HepG2 (cell line): ENCODE data around the gene SLC45A2. TPM values are rescaled to one million over a fixed set of nuclear protein-coding genes. Genes with fewer than 3 reads are reported as not detected.
A peak's percentile ranks its signal among the peaks of the same experiment; 100 is the strongest.

Source experiments
- ATAC-seq: fragments of 200-7000 bp; cut with Tn5 transposase; 3 replicates; pipeline ENCODE4 v1.9.1; 2020; ENCODE audit warnings: mild to moderate bottlenecking, moderate library complexity
- BruUV-seq: library from RNA; stranded (reverse); fragments of 400-500 nt; replicated peaks from 2 replicates; lab custom pipeline; 2021; lab: Mats Ljungman, UMichigan
- CTCF ChIA-PET: fragments of 300-600 bp; formaldehyde crosslinking; extraction: SDS; loops from one replicate; lab custom pipeline; 2021; ENCODE audit warnings: low total read pairs, inconsistent platforms, low intra/inter-chr PET ratio; lab: Yijun Ruan, JAX
- POLR2A ChIA-PET: fragments of 350-600 bp; sonication (Branson Sonifier 250); formaldehyde crosslinking; loops from one replicate; lab custom pipeline; 2020; ENCODE audit warnings: antibody characterized with exemption, inconsistent platforms; lab: Yijun Ruan, JAX
- DNase-seq: peaks from one replicate; pipeline ENCODE4 v3.0.0-alpha.2; 2015; ENCODE audit warnings: low spot score
- FAIRE-seq: peaks from 3 replicates; lab custom pipeline; 2011; peaks lifted over from hg19 to GRCh38; lab: Jason Lieb, UNC
- H2AFZ ChIP-seq: one replicate; pipeline ENCODE4 v1.6.1; 2011; ENCODE audit warnings: low read length, inconsistent platforms
- H3K27ac ChIP-seq: fragments of 300-600 bp; 3 replicates; pipeline ENCODE4 v1.8.0; 2011; ENCODE audit warnings: mixed run types, mild to moderate bottlenecking, mixed read lengths, low read length, inconsistent platforms; ENCODE audit not compliant: insufficient read depth; ENCODE audit errors: extremely low read length
- H3K27me3 ChIP-seq, 2 experiments: fragments of 200-600 bp in 1 of 2; 2 replicates in 1 of 2; 3 replicates in 1 of 2; pipeline versions ENCODE4 v1.6.0 to v1.8.0; 2011; ENCODE audit warnings: low read length in 2 of 2, mild to moderate bottlenecking in 2 of 2, moderate library complexity in 2 of 2, inconsistent platforms in 1 of 2; ENCODE audit not compliant: insufficient read depth in 2 of 2, control insufficient read depth in 1 of 2
- H3K36me3 ChIP-seq, 2 experiments: fragments of 200-600 bp in 1 of 2; replicated peaks in 1 of 2; 2 replicates in 1 of 2; 3 replicates in 1 of 2; pipeline versions ENCODE4 v1.5.1 to v1.8.0; 2011; ENCODE audit warnings: low read length in 2 of 2, inconsistent platforms in 1 of 2; ENCODE audit not compliant: insufficient read depth in 2 of 2, control insufficient read depth in 1 of 2
- H3K4me1 ChIP-seq: 2 replicates; pipeline ENCODE4 v1.5.1; 2012; ENCODE audit warnings: low read length, inconsistent platforms; ENCODE audit not compliant: insufficient read depth
- H3K4me2 ChIP-seq: 2 replicates; pipeline ENCODE4 v1.6.0; 2011; ENCODE audit warnings: low read depth, low read length, inconsistent platforms
- H3K4me3 ChIP-seq, 3 experiments: fragments of 200-600 bp in 1 of 3; sonication (generic), shearing (Covaris generic) in 1 of 3; replicated peaks in 1 of 3; 2 replicates each; pipeline ENCODE4 v1.5.1; 2011 to 2016; ENCODE audit warnings: low read length in 3 of 3, inconsistent platforms in 2 of 3, low read depth in 2 of 3, mild to moderate bottlenecking in 2 of 3, control low read depth in 1 of 3, mixed read lengths in 1 of 3; ENCODE audit not compliant: insufficient read depth in 1 of 3
- H3K79me2 ChIP-seq: one replicate; pipeline ENCODE4 v1.6.1; 2011; ENCODE audit warnings: low read length, inconsistent platforms; ENCODE audit not compliant: insufficient read depth
- H3K9ac ChIP-seq: 2 replicates; pipeline ENCODE4 v1.6.0; 2011; ENCODE audit warnings: mild to moderate bottlenecking, low read depth, low read length, inconsistent platforms; ENCODE audit not compliant: insufficient read depth
- H3K9me3 ChIP-seq: 2 replicates; pipeline ENCODE4 v1.5.1; 2012; ENCODE audit warnings: mild to moderate bottlenecking, low read length
- H4K20me1 ChIP-seq: 2 replicates; pipeline ENCODE4 v1.6.0; 2011; ENCODE audit warnings: inconsistent platforms, mild to moderate bottlenecking, low read length, moderate library complexity; ENCODE audit not compliant: insufficient read depth
- AKAP8 ChIP-seq: sonication (generic); formaldehyde crosslinking; IDR thresholded peaks from 2 replicates; pipeline ENCODE4 v1.5.1; 2020; ENCODE audit warnings: mild to moderate bottlenecking, missing genetic modification reagents
- BRF2 ChIP-seq: sonication (generic); formaldehyde crosslinking; IDR thresholded peaks from 2 replicates; pipeline ENCODE4 v1.8.1; 2022; ENCODE audit warnings: mild to moderate bottlenecking, missing genetic modification reagents
- E2F2 ChIP-seq: sonication (generic); formaldehyde crosslinking; IDR thresholded peaks from 2 replicates; pipeline ENCODE4 v1.4.0; 2020; ENCODE audit warnings: missing genetic modification reagents, borderline replicate concordance
- HNRNPK ChIP-seq: fragments of 200-400 bp; formaldehyde crosslinking; IDR thresholded peaks from 2 replicates; pipeline ENCODE4 v1.6.1; 2018; ENCODE audit warnings: low read length, low read depth, moderate library complexity, mild to moderate bottlenecking; ENCODE audit not compliant: poor library complexity, severe bottlenecking
- KDM1A ChIP-seq: IDR thresholded peaks from 2 replicates; pipeline ENCODE4 v1.6.1; 2016; ENCODE audit warnings: missing compliant biosample characterization
- MED1 ChIP-seq: sonication (generic); formaldehyde crosslinking; IDR thresholded peaks from 2 replicates; pipeline ENCODE4 v1.4.0; 2020; ENCODE audit warnings: missing genetic modification reagents
- NFKBIZ ChIP-seq: IDR thresholded peaks from 2 replicates; pipeline ENCODE4 v1.6.1; 2018; ENCODE audit warnings: missing genetic modification reagents, missing compliant biosample characterization
- NFYB ChIP-seq: sonication (generic); formaldehyde crosslinking; IDR thresholded peaks from 2 replicates; pipeline ENCODE4 v1.4.0; 2020; ENCODE audit warnings: missing genetic modification reagents
- POLR2AphosphoS5 ChIP-seq: IDR thresholded peaks from 2 replicates; pipeline ENCODE4 v1.6.1; 2012; ENCODE audit warnings: low read depth, low read length
- PRDM4 ChIP-seq: sonication (generic); formaldehyde crosslinking; IDR thresholded peaks from 2 replicates; pipeline ENCODE4 v1.9.0; 2021; ENCODE audit warnings: missing genetic modification reagents, borderline replicate concordance
- TCF7L2 ChIP-seq: IDR thresholded peaks from 2 replicates; pipeline ENCODE4 v1.6.1; 2011; ENCODE audit warnings: mild to moderate bottlenecking, low read depth, low read length, moderate library complexity
- ZNF451 ChIP-seq: sonication (generic); formaldehyde crosslinking; IDR thresholded peaks from 2 replicates; pipeline ENCODE4 v1.5.0; 2020; ENCODE audit warnings: mild to moderate bottlenecking, missing genetic modification reagents
- ZNF777 ChIP-seq: sonication (generic); formaldehyde crosslinking; IDR thresholded peaks from 2 replicates; pipeline ENCODE4 v1.4.0; 2020; ENCODE audit warnings: missing genetic modification reagents
- ZSCAN20 ChIP-seq: sonication (generic); formaldehyde crosslinking; IDR thresholded peaks from 2 replicates; pipeline ENCODE4 v1.4.0; 2020; ENCODE audit warnings: missing genetic modification reagents, mild to moderate bottlenecking, borderline replicate concordance
- ZSCAN25 ChIP-seq: sonication (generic); formaldehyde crosslinking; IDR thresholded peaks from 2 replicates; pipeline ENCODE4 v1.8.0; 2022; ENCODE audit warnings: mild to moderate bottlenecking, missing genetic modification reagents
- WGBS: methylation state at CpG from one replicate; pipeline ENCODE4 v1.1.6; 2017; ENCODE audit warnings: low lambda C conversion rate; 5-methylcytosine and 5-hydroxymethylcytosine counted together
- in situ Hi-C: cut with HindIII; loops from 2 replicates; pipeline ENCODE4 v1.10.0; 2017; ENCODE audit warnings: low pct_unique_long_range_greater_than_20kb; ENCODE audit not compliant: extremely low pct_ligation_motif_present
- intact Hi-C: fragments of 100-400 bp; cut with micrococcal nuclease; formaldehyde crosslinking; loops from one replicate; pipeline ENCODE4 v1.10.0; 2022; ENCODE audit not compliant: unreplicated experiment
- polyA plus RNA-seq, 8 experiments: library from polyadenylated mRNA; depleted of rRNA in 3 of 8; stranded (reverse) in 7 of 8; unstranded in 1 of 8; fragments of >200 nt; fragmentation: Illumina TruSeq in 4 of 8; extraction: Trizol in 4 of 8; gene quantifications; 2 replicates each; pipeline versions ENCODE4 v1.2.1 to v1.2.3, GENCODE V29; 2011 to 2016; ENCODE audit warnings: low read depth in 4 of 8, missing spikeins in 1 of 8, mixed read lengths in 1 of 8; ENCODE audit not compliant: insufficient read depth in 1 of 8
- total RNA-seq, 5 experiments: library from RNA; depleted of rRNA; stranded (reverse); fragments of >200 nt; fragmentation: Illumina TruSeq; extraction: Trizol; gene quantifications; 2 replicates each; pipeline ENCODE4 v1.2.3, GENCODE V29; 2016; ENCODE audit warnings: low read depth in 1 of 5

SLC45A2 gene
- total and polyA plus RNA-seq, 2 of the 13 experiments (the other 11 are each of a cell fraction or from before 2014, with no cell fraction given), result 0.22 to 0.24 TPM

GRCh38 chr5:34007621-34008600 is 23.4 kb upstream of the SLC45A2 start, which contains the start of gene AMACR (continued):
- TF ChIP-seq ZSCAN20 (0 out of 2 replicates have a peak, but pooled peaks have one; percentile 17), E2F2 (CRISPR knock-in tag) (no peak), TCF7L2 (no peak), HNRNPK (peak; percentile 63), POLR2AphosphoS5 (peak; percentile 91), NFKBIZ (CRISPR knock-in tag) (peak; percentile 32; the same call in 1 of the 2 replicates), ZSCAN25 (CRISPR knock-in tag) (peak; percentile 72)
- TF ChIP-seq, all 625 proteins: peak for 325

GRCh38 chr5:34007201-34007620 is 22.7 kb upstream of the SLC45A2 start:
- FAIRE-seq (no peak), DNase-seq (no peak)
- TF ChIP-seq ZNF451 (CRISPR knock-in tag) (no peak), ZNF777 (CRISPR knock-in tag) (no peak), AKAP8 (CRISPR knock-in tag) (no peak), NFYB (CRISPR knock-in tag) (no peak), KDM1A (CRISPR knock-in tag) (no peak), BRF2 (CRISPR knock-in tag) (0 out of 2 replicates have a peak, but pooled peaks have one; percentile 11), MED1 (no peak), PRDM4 (CRISPR knock-in tag) (no peak)

More at GRCh38 chr5:34007201-34007620, 22.7 kb upstream of the SLC45A2 start:
- BruUV-seq, result no TSS peak
- Histone ChIP-seq H4K20me1 (no peaks in the 10 kb centered on the region), H3K9ac (peak overlapping the region; percentile 90), H3K4me2 (peak overlapping the region; percentile 98), H3K9me3 (no peaks in the 10 kb centered on the region), H3K79me2 (peaks cover 14% of the 10 kb centered on the region), H3K4me1 (peaks cover 51% of the 10 kb centered on the region), H3K4me3 (peak overlapping the region; percentile 78 to 87 (median 86)), H3K27me3 (no peaks in the 10 kb centered on the region; a peak in 1 of 5 replicates), H2AFZ (peak overlapping the region; percentile 8), H3K27ac (peak overlapping the region; percentile 99), H3K36me3 (peaks cover 4 to 19% of the 10 kb centered on the region in 2 experiments; a peak in 4 of 5 replicates)
- ChIA-PET POLR2A (interaction anchor here (1.2 to 2.7 kb wide), 6 partner anchors 10 to 567 kb away, joined by 4 to 49 read pairs (median 12); partner anchors contain the start of gene TARS1), CTCF (no interaction called here)
- intact Hi-C loops (loop anchor here (1.0 kb wide), 1 partner anchor 10 kb away; no protein-coding TSS in a partner anchor), in situ Hi-C loops (no loop called here)
- WGBS, result 3% methylated on average over 11 of the region's 11 CpGs
- peak; percentile 11 for ATAC-seq
